A549 (cell line): ENCODE results near the gene LHX1.

Source experiments
- CEBPB ChIP-seq, 2 experiments: fragments of >200 bp in 1 of 2; sonication (Bioruptor Twin) in 1 of 2; formaldehyde crosslinking in 1 of 2; IDR thresholded peaks; 2 replicates each; pipeline ENCODE4 v1.6.1; 2012 to 2016
- CTCF ChIP-seq: fragments of >200 bp; sonication (Bioruptor Twin); formaldehyde crosslinking; IDR thresholded peaks from 3 replicates; pipeline ENCODE4 v1.5.1; 2016
- EP300 ChIP-seq, 2 experiments: fragments of >200 bp; sonication (Bioruptor Twin); formaldehyde crosslinking; IDR thresholded peaks; 2 replicates in 1 of 2; 3 replicates in 1 of 2; pipeline ENCODE4 v1.6.1; 2016 to 2017
- JUN ChIP-seq, 2 experiments: fragments of >200 bp; sonication (Bioruptor Twin); formaldehyde crosslinking; IDR thresholded peaks; 2 replicates in 1 of 2; 3 replicates in 1 of 2; pipeline ENCODE4 v1.6.1; 2016 to 2017
- MYC ChIP-seq: IDR thresholded peaks from 2 replicates; pipeline ENCODE4 v1.6.1; 2012; ENCODE audit warnings: mild to moderate bottlenecking, inconsistent platforms, low read length, improper control_type of control experiment, borderline replicate concordance
- POLR2A ChIP-seq: IDR thresholded peaks from 2 replicates; pipeline ENCODE4 v1.6.1; 2012; ENCODE audit warnings: mild to moderate bottlenecking, low read length
- POLR2AphosphoS2 ChIP-seq: conservative IDR thresholded peaks from 2 replicates; pipeline ENCODE4 v1.6.1; 2012; ENCODE audit warnings: low read length, improper control_type of control experiment, inconsistent platforms
- RCOR1 ChIP-seq: fragments of 150-350 bp; IDR thresholded peaks from 2 replicates; pipeline ENCODE4 v1.6.1; 2014; ENCODE audit warnings: antibody characterized with exemption, low read length, low read depth
- REST ChIP-seq: fragments of 200-600 bp; sonication (generic); IDR thresholded peaks from 2 replicates; pipeline ENCODE4 v1.6.1; 2016; ENCODE audit warnings: antibody characterized with exemption, mild to moderate bottlenecking, moderate library complexity

- TF ChIP-seq JUN (IDR thresholded peaks at IDR 0.05) (no peak), MYC (no peak), CTCF (no peak), EP300 (IDR thresholded peaks at IDR 0.05) (no peak), POLR2A (no peak), CEBPB (IDR thresholded peaks at IDR 0.05) (no peak), REST (no peak), RCOR1 (no peak), POLR2AphosphoS2 (no peak)
Observed at GRCh38 chr17:36894925-36895324, 42.4 kb upstream of the LHX1 start.
